ENCODE data around the gene HHATL.

HHATL gene

DNA sequence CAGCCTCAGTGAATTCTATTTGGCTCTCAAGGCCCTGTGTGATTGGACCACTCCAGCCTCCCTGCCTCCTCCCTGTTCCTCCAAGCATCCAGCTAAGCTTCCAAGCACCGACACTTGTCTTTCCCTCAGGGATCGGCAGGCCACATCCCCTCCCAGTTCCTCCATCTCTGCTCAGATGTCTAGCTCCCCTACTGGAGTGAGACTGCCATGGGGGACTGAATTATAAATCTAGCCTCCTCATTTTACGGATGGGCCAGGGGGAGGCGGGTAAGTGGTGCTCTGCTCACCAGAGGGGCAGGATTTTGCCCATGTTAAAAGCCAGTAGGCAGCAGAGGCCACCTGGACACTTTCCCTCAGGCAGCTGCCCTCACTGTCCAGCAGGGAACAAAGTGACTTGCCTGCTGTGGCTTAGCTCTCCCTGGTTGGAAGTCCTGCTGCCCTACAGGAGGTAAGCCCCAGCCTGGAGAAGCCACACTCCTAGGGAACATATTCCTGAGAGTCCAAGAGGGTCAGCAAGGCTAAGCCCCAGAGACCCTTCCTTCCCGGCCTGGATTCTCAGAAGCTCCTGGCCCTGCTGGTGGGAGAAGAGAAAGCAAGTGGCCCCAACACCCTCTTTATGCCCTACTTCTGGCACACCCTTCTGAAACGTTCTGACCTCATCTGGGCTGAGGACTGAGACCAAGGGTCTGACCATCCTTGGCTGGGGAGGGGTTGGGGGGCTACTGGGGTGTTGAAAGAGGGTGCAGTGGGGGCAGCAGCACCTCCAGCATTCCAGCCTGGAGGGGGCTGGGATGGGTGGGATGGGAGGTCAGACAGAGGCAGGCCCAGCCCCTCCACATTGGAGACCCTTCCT lies 9.1 kb upstream of the HHATL start:
- no peak for DNase-seq

DNA sequence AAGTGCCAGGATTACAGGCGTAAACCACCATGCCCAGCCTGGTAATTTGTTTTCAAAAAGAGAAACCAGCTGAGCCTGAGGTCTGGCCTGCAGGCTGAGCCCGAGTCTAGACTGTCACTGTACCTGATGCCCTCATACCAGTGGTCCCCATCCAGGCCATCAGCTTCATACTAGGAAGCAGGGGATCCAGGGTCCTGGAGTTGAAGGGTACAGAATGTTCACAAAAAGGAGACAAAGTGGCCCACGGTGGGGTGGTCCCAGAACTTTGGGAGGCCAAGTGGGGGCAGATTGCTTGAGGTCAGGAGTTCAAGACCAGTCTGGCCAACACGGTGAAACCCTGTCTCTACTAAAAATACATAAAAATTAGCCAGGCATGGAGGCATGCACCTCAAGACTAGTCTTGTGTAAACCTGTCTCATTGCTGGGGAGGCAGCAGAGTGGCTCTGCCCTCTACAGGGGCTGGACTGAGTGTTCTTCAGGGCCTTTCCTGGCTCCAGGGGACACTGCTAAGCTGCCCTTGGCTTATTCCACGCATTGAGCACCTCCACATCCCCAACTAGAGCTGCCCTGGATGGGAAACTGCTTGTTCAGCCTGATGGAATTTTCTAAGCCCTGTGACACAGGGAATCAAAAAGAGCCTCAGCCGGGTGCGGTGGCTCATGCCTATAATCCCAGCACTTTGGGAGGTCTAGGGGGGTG lies 7.9 kb upstream of the HHATL start:
- DNase-seq = no peak

DNA sequence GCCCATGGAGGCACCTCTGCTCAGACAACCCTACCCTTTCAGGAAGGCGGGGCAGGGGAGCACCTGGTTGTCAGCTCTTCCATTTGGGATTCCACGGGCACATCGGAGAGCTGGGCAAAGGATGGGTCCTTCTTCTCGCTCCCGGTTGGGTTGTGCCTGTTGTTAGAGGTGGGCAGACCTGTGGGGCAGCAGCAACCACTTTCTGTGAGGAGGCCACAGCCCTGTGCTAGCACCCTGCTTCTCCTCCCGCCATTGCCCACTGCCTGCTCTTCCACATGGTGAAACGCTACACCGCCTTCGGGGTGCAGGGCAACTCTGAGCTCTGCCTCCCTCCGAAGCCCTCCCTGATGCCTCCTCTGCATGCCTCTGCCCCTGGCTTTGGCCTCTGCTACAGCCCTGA lies 7.0 kb upstream of the HHATL start:
- DNase-seq = no peak

DNA sequence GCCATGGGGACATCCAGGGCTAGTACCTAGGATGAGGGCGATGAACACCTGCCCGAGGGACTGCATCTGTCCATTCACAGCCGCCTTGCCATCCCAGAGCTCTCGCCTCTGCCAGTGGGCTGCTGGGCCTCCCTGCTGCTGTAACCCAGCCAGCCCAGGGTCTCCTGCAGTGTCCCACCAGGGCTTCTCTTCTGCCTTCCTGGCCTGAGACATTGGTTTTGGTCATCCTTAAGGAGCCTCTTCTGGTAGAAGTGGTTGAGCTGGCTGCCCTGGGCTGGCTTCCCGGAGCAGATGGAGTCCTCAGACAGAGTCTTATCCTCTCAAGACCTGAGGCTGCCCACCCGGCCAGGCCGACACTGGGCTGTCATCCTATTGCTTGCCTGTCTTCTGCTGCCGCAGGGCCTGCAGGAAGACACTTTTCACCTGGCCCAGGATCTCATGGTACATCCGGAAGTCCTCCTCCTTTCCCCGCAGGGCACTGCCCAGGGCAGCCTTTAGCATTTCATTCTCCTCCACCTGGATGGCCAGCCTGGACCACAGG lies 6.1 kb upstream of the HHATL start:
- no peak for DNase-seq

DNA sequence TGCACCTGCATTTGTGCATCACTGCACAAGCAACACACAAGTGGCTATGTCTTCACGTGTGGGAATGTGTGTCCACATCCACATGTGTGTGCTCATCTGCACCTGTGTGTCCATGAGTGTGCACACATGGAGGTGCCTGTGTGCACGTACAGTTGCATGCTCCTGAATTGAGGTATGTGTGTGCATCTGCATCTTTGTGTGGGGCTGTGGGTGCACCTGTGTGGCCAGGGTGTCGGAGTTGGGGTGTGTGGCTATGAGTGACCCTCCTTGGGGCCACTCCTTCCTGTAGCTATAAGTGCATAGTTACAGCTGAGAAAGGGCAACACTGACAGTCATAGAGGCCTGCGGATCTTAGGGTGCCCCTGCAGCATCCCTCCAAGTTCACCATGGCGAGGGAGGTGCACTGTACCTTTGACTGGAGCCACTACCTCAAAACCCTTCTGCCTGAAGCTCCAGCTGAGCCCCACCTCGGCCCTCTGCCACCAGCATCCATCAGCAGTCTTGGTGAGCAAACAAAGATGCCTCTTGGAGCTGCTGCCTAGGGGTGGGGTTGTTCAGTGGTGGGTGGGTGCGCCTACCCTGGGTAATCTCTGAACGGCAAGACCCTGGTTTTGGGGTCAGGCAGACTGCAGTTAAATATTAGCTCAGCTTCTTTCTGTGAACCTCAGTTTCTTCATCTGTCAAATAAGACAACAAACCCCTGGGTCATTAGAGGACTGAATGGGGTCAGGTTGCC lies 5.2 kb upstream of the HHATL start:
- DNase-seq = no peak

DNA sequence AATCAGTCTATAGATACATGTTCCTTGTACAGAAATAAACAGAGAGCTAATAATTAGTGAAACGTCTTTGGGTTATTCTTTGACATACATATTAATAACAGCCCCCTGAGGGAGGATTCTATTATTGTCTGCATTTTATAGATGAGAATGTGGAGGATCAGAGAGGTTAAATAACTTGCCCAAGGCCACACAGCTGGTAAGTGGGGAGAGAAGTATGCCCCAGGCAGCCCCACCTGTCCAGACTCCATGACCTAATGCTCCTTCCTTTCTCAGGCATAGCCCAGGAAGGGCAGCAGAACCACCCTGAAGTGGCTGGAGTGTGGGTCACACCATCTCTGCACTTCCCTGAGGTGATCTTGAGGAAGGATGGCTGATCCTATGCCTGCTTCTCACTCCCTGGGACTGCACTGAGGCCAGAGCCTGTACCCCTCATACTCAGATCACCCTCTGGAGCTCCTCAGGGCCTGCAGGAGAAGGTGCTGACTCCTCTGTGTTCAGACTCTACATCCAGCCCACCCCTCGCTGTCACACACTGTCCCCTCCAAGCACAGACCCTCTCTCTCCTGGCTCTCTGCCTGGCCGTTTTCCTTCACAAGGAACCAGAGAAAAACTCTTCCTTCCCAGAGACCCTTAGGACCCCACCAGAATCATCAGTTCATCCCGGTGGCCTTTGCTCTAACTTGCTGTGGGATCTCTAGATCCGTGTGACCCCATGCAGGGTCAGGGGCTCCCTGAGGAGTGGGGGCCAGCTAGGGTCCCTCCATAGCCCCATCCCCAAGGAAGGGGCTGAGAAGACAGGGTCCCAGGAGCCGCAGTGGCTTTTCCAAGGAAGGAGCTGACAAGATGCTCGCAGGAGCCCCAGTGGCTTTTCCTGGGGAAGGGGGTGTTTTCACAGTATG lies 4.4 kb upstream of the HHATL start:
- no peak for DNase-seq

DNA sequence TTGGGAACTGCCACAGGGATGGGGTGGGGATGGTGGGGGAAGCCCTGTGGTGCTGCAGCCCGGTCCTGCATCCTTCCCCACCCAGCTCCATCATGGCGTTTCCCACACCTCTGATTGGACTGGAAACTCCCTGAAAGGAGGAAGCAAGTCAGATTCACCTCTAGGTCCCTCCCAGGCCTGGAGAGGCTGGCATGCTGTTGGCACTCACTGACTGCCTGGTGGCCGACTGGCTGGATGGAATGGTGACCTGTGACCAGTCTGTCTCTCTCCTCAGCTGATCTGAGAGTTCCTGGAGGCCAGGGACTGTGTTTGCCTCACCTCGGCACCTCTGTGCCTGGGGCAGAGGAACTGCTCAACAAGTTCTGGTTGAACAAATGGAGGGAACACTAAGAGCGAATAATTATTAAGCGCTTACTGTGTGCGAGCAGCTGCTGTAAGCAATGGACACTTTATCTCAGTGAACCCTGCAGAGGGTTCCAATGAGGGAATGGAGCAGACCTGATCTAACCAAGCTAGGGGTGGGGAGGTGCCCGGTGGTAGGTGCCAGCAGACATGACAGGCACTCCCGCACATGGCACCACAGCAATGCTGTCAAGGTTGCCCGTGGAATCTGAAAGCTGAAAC lies 3.5 kb upstream of the HHATL start:
- no peak for DNase-seq

DNA sequence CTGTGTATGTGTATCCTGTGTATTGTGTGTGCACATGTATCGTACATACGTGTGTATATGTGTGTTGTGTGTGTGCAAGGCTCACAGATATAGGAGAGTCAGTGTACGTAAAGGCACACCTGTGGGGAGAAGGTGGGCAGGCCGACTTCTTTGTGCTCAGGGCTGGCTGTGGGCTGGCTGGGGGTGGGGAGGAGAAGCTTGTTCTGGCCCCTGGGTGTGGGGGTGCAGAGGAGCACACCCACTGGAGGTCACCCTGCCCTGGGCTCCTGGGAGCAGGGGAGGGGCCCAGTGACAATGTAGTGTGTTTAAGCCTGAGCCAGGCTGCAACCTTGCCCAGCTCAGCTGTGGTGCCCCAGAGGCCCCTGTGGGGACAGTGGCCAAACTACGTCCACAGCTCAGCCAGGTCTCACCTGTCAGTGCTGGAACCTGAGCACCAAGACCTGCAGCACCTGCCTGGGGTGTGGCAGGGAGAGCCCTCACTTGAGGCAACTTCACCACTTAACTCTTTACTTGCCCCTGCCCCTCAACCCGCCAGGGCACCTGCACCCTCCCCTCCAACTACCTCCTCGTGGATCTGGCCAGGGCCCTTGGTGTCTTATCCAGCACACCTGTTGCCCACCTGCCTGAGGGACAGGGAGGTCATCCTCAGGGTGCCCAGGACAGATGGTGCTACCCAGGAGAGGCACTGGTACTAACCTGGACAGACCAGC lies 2.6 kb upstream of the HHATL start:
- no peak for DNase-seq

DNA sequence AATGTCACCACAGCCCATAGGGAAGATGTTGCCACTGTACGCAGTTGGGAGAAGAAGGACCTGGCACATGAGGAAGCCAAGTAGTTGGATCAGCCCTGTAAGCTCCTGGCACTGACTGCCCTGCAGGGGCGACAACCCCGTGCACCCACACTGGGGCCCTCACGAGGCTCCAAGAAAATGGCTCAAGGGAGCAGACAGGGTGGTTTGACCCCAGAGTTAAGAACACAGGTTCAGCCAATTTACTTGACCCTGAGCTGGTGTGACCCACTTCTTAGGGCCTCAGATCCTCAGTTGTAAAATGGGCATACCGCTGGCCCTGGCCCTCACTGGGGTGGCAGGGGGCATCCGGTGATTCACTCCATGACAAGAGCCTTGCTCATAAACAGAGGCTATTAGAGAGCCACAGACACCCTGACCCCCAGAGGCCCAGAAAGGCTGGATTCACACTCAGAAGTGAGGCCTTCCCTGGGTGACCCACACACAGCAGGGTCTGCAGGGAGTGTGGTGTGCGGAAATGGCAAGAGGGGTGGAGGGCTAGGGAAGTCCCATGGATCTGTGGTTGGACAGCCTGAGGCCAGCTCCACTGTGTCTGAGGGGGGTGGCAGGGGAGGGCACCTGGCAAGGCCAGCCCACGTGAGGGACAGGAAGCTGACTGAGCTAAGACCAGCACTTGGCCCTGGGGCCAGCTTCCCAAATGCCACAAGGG lies 1.7 kb upstream of the HHATL start:
- no peak for DNase-seq

DNA sequence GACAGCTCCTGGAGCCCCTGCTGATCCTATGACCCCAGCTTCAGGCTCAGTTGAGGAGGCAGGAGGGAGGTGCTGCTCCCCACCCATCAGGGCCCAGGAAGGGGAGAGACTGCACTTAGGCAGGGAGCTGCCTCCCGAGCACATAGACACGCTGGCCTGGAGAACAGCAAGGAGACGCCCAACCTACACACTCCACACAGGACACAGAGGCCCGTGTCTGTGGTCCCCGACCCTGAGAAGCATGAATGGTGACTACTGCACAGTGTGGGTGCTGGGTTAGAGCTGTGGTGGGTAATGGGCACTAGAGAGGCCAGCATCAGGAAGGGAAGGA lies 1.1 kb upstream of the HHATL start:
- DNase-seq = no peak

DNA sequence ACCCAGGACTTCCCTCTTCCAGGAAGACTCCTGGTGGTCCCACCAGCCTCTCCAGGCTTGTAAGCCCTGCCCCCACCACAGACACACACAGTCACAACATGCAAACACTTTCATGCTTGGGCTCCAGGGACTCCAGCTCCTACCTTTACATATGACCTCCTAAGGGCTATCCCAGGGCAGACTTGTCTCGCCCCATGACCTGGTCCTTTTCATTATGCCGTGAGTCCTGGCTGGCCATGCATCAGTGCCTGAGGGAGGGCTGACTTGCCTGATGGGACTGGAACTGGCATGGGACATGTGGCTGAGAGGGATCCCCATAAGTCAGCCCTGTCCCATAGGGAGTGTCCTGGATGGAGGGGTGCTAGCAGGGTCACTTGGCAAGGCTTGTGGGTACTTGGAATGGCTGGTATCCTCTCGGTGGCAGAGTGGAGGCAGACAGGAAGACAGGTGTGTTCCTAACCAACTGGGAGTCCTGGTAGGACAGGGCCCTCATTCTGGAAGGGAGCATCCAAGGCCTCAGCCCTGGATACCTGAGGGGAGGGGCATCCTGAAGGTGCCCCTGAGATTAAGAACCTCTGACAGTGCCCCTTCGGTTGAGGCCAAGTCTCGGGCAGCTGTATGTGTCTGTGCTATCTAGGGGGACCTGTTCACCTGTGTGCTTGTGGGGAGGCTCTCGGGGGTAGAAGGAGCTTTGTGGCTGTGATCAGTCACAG lies 540 bp upstream of the HHATL start:
- no peak for DNase-seq

DNA sequence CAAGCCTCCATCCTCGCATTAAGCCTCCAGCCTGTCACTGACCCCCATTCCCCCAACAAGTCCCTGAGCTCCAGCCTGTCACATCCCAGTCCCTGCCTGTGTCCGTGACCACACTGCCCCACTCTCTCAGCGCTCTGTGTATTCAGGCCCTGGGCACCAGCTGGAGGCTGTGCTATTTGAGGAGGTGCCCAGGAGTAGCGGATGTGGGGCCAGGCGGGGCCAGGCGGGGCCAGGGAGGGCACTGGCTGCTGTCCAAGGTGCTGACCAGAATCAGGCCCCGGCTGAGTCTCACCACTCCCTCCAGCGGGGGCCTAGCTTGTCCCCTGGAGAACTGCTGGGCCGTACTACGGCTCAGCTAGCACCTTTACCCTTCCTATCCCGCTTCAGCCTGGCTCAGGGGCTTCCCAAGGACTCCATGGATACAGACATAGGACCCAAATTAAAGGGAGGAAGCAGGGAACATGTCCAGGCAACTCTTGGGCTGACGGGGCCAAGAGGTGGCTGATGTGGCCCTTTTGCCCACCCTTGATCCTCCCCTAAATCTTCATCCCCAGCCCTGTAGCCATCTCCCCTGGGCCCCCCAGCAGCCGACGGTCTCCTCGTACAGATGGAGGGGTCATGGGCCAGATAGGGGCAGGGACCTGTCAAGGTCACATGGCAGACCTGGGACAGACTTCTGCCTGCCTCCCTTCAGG lies 1.1 kb downstream of the HHATL start:
- no peak for DNase-seq

DNA sequence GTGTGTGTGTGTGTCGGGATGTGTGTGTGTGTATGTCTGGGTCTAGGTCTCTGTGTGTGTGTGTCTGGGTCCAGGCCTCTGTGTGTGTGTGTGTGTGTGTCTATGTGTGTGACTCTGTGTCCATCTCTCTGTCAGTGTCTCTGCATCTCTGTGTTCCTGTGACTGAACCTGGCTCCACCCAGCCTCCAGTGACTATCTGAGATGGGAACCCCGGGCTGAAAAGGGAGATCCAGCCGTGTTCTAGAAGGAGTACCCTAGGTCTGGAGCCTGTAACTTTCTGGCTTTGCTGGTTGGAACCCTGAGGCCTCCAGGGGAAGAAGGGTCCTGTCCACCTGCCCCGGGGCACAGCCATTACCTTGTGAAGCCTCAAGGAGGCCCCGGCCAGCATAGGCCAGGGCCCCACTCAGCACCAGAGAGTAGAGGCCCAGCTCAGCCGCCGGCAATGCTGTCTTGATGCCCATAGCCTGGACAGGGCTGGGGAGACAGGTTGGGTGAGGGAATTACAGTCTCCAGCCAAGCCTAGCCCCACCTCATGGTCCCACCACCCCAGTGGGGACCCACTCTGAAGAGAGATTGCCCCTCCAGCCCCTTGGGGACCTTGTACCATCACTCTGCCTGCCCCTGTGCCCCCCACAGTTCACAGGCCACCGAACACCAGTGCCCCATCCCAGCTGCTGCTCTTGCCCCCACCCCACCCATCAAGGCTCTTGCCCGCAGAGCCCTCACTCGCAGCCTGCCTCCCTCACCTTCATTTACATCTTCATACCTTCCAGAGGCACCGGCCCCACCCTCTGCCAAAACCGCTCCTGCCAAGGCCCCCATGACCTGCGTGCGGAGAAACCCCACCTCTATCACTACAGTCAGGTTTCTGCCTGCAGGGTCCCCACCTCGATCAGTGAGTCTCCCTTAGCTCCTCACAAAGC lies 2.0 kb downstream of the HHATL start:
- DNase-seq = no peak

DNA sequence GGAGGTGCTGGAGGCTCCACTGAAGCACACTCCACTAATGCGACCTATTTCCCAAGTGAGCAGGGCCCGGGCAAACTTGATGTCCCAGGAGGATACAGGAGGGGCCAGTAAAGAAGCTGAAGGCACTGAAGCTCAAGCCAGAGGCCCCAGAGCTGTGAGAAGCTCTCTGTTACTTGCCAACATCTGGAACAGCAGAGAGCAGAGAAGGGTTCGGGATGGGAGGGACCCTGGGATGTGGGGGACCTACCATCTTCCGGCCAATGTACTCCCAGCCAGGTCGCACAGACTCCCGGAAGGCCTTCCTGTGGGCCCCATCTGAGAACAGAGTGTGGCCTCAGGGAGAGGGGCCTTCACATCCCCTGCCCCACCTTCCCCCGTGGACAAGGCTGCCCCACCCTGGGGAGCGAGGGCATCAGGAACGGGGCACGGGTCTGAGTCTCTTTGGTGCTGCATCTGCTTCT lies 3.1 kb downstream of the HHATL start:
- no peak for DNase-seq

DNA sequence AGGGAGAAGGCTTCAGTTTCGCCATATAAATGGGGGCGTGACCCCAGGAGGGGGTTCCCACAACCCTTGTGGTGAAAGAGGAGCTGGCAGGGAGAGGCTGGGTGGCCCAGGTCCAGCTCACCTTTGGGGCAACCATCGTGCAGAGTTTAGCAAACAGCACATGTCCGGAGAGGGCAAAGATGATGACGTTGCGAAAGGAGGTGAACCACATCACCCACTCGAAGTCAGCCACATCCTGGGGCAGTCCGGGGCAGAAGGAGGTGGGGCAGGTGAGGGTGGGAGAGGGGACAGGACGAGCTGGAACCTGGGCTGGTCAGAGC lies 3.7 kb downstream of the HHATL start:
- no peak for DNase-seq

DNA sequence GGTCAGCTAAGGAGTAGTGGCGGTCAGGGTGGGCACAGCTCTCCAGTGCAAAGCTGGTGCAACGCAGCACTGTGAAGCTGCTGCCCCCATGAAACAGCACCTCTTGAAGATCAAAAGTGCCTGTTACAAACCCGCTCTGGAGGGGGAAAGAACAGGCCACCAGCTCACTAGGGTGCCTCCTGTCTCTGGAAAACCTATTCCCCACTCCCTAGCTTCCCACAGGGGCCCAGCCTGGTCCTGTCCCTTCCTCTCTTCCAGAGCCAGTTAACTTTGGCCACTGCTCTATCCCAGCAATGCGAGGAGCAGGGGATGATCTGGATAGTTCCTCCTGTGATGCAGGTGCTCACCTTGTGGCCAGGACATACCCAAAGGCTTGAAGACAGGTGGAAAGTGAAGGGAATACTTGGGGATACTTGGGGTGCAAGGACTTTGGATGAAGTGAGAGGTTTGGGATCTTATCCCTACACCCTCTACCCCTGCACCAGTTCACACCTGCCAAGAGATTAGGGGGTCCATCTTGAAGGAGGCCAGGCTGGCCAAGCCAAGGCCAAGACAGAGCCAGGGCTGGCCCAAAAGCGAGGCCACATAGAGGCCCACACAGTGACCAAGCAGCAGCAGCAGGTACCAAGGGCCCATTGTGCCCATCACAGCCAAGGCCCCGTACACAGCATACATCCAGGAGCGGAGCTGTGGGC lies 4.2 kb downstream of the HHATL start:
- DNase-seq = no peak

DNA sequence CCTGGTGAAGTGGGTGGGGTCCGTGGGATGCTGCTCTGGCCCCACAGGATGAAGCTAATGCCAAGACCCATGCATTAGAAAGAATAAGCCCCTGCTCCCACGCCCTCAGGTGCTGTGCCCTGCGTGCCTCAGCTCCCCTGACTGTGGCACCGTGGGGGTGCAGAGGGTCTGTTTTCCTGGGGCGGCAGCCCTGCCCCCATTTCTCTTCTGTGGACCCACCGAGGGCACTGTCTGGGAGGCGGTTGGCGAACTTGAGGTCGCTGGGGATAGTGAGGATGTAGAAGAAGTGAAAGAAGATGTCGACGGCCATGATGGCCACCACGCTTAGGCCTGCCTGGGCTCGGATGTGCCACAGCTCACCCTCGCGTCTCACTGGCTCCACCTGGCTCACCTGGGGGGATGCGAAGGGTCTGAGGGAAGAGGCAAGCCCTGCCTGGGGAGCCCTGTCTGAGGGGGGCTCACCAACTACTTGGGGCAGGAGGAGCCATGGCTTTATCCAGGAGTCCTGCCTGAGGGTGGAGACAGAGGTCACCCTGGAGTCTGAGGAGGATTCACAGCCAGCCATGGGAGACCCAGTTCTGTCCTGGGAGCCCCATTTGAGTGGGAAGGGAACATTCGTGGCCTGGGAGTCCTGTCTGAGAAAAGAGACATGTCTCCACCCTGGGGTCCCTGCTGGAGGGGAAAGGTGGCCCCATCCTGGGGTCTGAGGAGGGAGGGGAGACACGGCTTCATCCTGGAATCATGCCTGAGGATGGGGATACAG lies 5.1 kb downstream of the HHATL start:
- no peak for DNase-seq
